H9 (cell line): Measurements from ENCODE around the gene CREB5. TPM values are rescaled to one million over a fixed set of nuclear protein-coding genes. Genes with fewer than 3 reads are reported as not detected.

Experiments used
- DNase-seq: peaks from one replicate; pipeline ENCODE4 v3.0.0-alpha.2; 2017
- H2AFZ ChIP-seq: one replicate; pipeline ENCODE4 v1.6.1; 2013; ENCODE audit warnings: mild to moderate bottlenecking, low read length, control low read depth, moderate library complexity
- H2AK5ac ChIP-seq: 2 replicates; pipeline ENCODE4 v1.6.1; 2013; ENCODE audit warnings: low read length, control low read depth, mixed read lengths; ENCODE audit not compliant: insufficient read length
- H2BK120ac ChIP-seq: one replicate; pipeline ENCODE4 v1.6.1; 2013; ENCODE audit warnings: low read depth, mild to moderate bottlenecking, low read length, control low read depth, inconsistent platforms; ENCODE audit not compliant: poor library complexity, severe bottlenecking
- H2BK12ac ChIP-seq: 2 replicates; pipeline ENCODE4 v1.6.1; 2013; ENCODE audit warnings: low read length, control low read depth, mixed read lengths, low read depth; ENCODE audit not compliant: insufficient read length
- H2BK15ac ChIP-seq: 2 replicates; pipeline ENCODE4 v1.6.1; 2013; ENCODE audit warnings: low read depth, low read length, control low read depth
- H2BK20ac ChIP-seq: one replicate; pipeline ENCODE4 v1.6.1; 2013; ENCODE audit warnings: low read depth, mild to moderate bottlenecking, low read length, control low read depth, inconsistent platforms; ENCODE audit not compliant: poor library complexity, severe bottlenecking
- H2BK5ac ChIP-seq: 2 replicates; pipeline ENCODE4 v1.6.1; 2013; ENCODE audit warnings: low read length, control low read depth, mixed read lengths; ENCODE audit not compliant: insufficient read length
- H3K14ac ChIP-seq: 2 replicates; pipeline ENCODE4 v1.6.1; 2013; ENCODE audit warnings: low read length, control low read depth; ENCODE audit not compliant: insufficient read depth
- H3K18ac ChIP-seq: 2 replicates; pipeline ENCODE4 v1.6.1; 2013; ENCODE audit warnings: low read depth, mild to moderate bottlenecking, mixed read lengths, low read length, control low read depth; ENCODE audit not compliant: insufficient read length
- H3K23ac ChIP-seq: 2 replicates; pipeline ENCODE4 v1.6.1; 2013; ENCODE audit warnings: low read length, control low read depth, mixed read lengths, low read depth; ENCODE audit not compliant: insufficient read length
- H3K23me2 ChIP-seq: 2 replicates; pipeline ENCODE4 v1.6.1; 2013; ENCODE audit warnings: low read depth, mild to moderate bottlenecking, mixed read lengths, low read length, control low read depth; ENCODE audit not compliant: insufficient read length, poor library complexity, severe bottlenecking
- H3K27ac ChIP-seq: 2 replicates; pipeline ENCODE4 v1.5.1; 2013; ENCODE audit warnings: low read length, control low read depth, mixed read lengths, low read depth; ENCODE audit not compliant: insufficient read length
- H3K27me3 ChIP-seq: 2 replicates; pipeline ENCODE4 v1.6.1; 2013; ENCODE audit warnings: low read length, control low read depth, inconsistent platforms; ENCODE audit not compliant: insufficient read depth
- H3K4ac ChIP-seq: 2 replicates; pipeline ENCODE4 v1.6.1; 2013; ENCODE audit warnings: low read depth, mild to moderate bottlenecking, control low read depth, inconsistent platforms, low read length, moderate library complexity
- H3K4me1 ChIP-seq: 2 replicates; pipeline ENCODE4 v1.6.1; 2013; ENCODE audit warnings: low read length, control low read depth, inconsistent platforms; ENCODE audit not compliant: insufficient read depth
- H3K4me2 ChIP-seq: 2 replicates; pipeline ENCODE4 v1.6.1; 2013; ENCODE audit warnings: low read length, control low read depth, mixed read lengths; ENCODE audit not compliant: insufficient read length, insufficient read depth
- H3K56ac ChIP-seq: 2 replicates; pipeline ENCODE4 v1.6.1; 2013; ENCODE audit warnings: low read depth, mild to moderate bottlenecking, mixed read lengths, low read length, control low read depth; ENCODE audit not compliant: insufficient read length
- H3K79me1 ChIP-seq: 2 replicates; pipeline ENCODE4 v1.6.1; 2013; ENCODE audit warnings: low read depth, mild to moderate bottlenecking, moderate library complexity, low read length, control low read depth, inconsistent platforms; ENCODE audit not compliant: insufficient read depth, poor library complexity, severe bottlenecking
- H3K79me2 ChIP-seq: 2 replicates; pipeline ENCODE4 v1.6.1; 2013; ENCODE audit warnings: low read length, control low read depth, inconsistent platforms; ENCODE audit not compliant: insufficient read depth
- H3K9ac ChIP-seq: 2 replicates; pipeline ENCODE4 v1.6.1; 2013; ENCODE audit warnings: low read length, control low read depth, mixed read lengths; ENCODE audit not compliant: insufficient read length; ENCODE audit errors: extremely low read depth
- H3K9me3 ChIP-seq: one replicate; pipeline ENCODE4 v1.6.1; 2013; ENCODE audit warnings: low read depth, low read length, inconsistent platforms; ENCODE audit not compliant: control insufficient read depth
- H3T11ph ChIP-seq: one replicate; pipeline ENCODE4 v1.6.1; 2013; ENCODE audit warnings: mild to moderate bottlenecking, low read length, control low read depth, inconsistent platforms
- H4K20me1 ChIP-seq: one replicate; pipeline ENCODE4 v1.6.1; 2013; ENCODE audit not compliant: control insufficient read depth, insufficient read length, insufficient read depth
- H4K5ac ChIP-seq: 2 replicates; pipeline ENCODE4 v1.6.1; 2013; ENCODE audit warnings: low read depth, mild to moderate bottlenecking, mixed read lengths, low read length, control low read depth; ENCODE audit not compliant: insufficient read length
- H4K8ac ChIP-seq: replicated peaks from 2 replicates; pipeline ENCODE4 v1.6.1; 2013; ENCODE audit warnings: low read length, control low read depth, mixed read lengths, low read depth; ENCODE audit not compliant: insufficient read length
- H4K91ac ChIP-seq: 2 replicates; pipeline ENCODE4 v1.6.1; 2013; ENCODE audit warnings: low read depth, mild to moderate bottlenecking, moderate library complexity, mixed read lengths, low read length, control low read depth; ENCODE audit not compliant: insufficient read length
- H3K27ac Mint-ChIP-seq, 3 experiments: 2 replicates in 2 of 3; 3 replicates in 1 of 3; pipeline ENCODE4 v1.8.0; 2020 to 2021; ENCODE audit warnings: mixed read lengths in 3 of 3, mild to moderate bottlenecking in 1 of 3, moderate library complexity in 1 of 3
- H3K27me3 Mint-ChIP-seq: 2 replicates; pipeline ENCODE4 v1.8.0; 2021; ENCODE audit warnings: low read depth, mild to moderate bottlenecking, moderate library complexity, mixed read lengths
- H3K36me3 Mint-ChIP-seq, 3 experiments: 2 replicates in 2 of 3; 3 replicates in 1 of 3; pipeline ENCODE4 v1.8.0; 2020 to 2021; ENCODE audit warnings: low read depth in 3 of 3, mixed read lengths in 3 of 3; ENCODE audit not compliant: insufficient read depth in 1 of 3
- H3K4me1 Mint-ChIP-seq, 2 experiments: 2 replicates each; pipeline ENCODE4 v1.8.0; 2020; ENCODE audit warnings: mixed read lengths in 2 of 2
- H3K4me3 Mint-ChIP-seq, 2 experiments: 2 replicates in 1 of 2; 3 replicates in 1 of 2; pipeline ENCODE4 v1.8.0; 2020 to 2021; ENCODE audit warnings: mild to moderate bottlenecking in 2 of 2, mixed read lengths in 2 of 2, moderate library complexity in 1 of 2
- H3K9me3 Mint-ChIP-seq, 2 experiments: 2 replicates in 1 of 2; 3 replicates in 1 of 2; pipeline ENCODE4 v1.8.0; 2020; ENCODE audit warnings: mild to moderate bottlenecking in 2 of 2, mixed read lengths in 2 of 2, moderate library complexity in 1 of 2
- WGBS: extraction: QIAGEN DNeasy Blood & Tissue Kit; methylation state at CpG from one replicate; pipeline ENCODE4 v1.1.7; 2013; ENCODE audit warnings: missing lambda C conversion rate, low lambda C conversion rate, mixed read lengths; ENCODE audit not compliant: insufficient read length; ENCODE audit errors: extremely low coverage; 5-methylcytosine and 5-hydroxymethylcytosine counted together
- total RNA-seq: library from RNA; stranded (reverse); gene quantifications from 2 replicates; pipeline ENCODE4 v1.2.1, GENCODE V29; 2021
- TF ChIP-seq, protein P1 (sequence below): fragments of 200-600 bp; sonication (generic); conservative IDR thresholded peaks from 3 replicates; pipeline ENCODE4 v1.8.0; 2021; ENCODE audit warnings: antibody characterized with exemption, mild to moderate bottlenecking

CREB5 gene
- total RNA-seq, 1 experiment from 2014 or later: 4.0 TPM

DNA sequence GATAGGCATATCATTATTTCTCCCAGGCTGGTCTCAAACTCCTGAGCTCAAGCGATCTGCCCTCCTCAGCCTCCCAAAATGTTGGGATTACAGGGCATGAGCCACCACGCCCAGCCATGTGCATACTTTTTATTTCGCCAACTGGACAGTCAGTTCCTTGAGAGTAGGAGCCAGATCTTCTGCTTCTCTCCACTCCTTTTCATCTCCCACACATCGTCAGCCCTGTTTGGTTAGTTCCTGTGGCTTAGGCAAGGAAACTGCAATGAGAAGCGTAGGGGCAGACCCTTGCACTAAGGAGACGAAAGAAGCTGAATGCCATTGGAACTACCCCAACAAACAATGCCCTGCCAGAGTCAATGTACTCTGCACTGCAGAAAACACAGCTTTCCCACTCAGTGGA is 367.6 kb downstream of the CREB5 start:
- H3K9me3 ChIP-seq: no peaks in the 10 kb centered on the region
- H3K27ac Mint-ChIP-seq: no peak overlapping the region
- no peak overlapping the region for H4K8ac ChIP-seq
- H2BK20ac ChIP-seq: no peak overlapping the region
- H3K4ac ChIP-seq: no peak overlapping the region
- TF ChIP-seq, protein P1, sequence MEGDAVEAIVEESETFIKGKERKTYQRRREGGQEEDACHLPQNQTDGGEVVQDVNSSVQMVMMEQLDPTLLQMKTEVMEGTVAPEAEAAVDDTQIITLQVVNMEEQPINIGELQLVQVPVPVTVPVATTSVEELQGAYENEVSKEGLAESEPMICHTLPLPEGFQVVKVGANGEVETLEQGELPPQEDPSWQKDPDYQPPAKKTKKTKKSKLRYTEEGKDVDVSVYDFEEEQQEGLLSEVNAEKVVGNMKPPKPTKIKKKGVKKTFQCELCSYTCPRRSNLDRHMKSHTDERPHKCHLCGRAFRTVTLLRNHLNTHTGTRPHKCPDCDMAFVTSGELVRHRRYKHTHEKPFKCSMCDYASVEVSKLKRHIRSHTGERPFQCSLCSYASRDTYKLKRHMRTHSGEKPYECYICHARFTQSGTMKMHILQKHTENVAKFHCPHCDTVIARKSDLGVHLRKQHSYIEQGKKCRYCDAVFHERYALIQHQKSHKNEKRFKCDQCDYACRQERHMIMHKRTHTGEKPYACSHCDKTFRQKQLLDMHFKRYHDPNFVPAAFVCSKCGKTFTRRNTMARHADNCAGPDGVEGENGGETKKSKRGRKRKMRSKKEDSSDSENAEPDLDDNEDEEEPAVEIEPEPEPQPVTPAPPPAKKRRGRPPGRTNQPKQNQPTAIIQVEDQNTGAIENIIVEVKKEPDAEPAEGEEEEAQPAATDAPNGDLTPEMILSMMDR: no peak
- H3K4me2 ChIP-seq: no peak overlapping the region
- no peak overlapping the region for H2AK5ac ChIP-seq
- no peak overlapping the region for H3K4me3 Mint-ChIP-seq
- no peak overlapping the region for H2BK12ac ChIP-seq
- H3K27me3 ChIP-seq: no peaks in the 10 kb centered on the region
- no peak overlapping the region for H3K56ac ChIP-seq
- H4K5ac ChIP-seq: no peak overlapping the region
- no peak overlapping the region for H3K27ac ChIP-seq
- no peaks in the 10 kb centered on the region for H3K23me2 ChIP-seq
- no peaks in the 10 kb centered on the region for H3K27me3 Mint-ChIP-seq
- H3K4me1 Mint-ChIP-seq: no peaks in the 10 kb centered on the region
- no peak overlapping the region for H2BK15ac ChIP-seq
- H3K9ac ChIP-seq: no peak overlapping the region
- H3T11ph ChIP-seq: no peak overlapping the region
- no peak overlapping the region for H2BK120ac ChIP-seq
- WGBS: no CpG with 5 or more reads among the region's 6 CpGs
- no peak overlapping the region for H2BK5ac ChIP-seq
- peaks cover 0 to 2% of the 10 kb centered on the region in 2 experiments; a peak in 1 of 5 replicates for H3K9me3 Mint-ChIP-seq
- no peaks in the 10 kb centered on the region for H4K20me1 ChIP-seq
- H4K91ac ChIP-seq: no peak overlapping the region
- no peaks in the 10 kb centered on the region for H3K79me2 ChIP-seq
- DNase-seq: no peak
- no peaks in the 10 kb centered on the region for H3K79me1 ChIP-seq
- H3K23ac ChIP-seq: no peak overlapping the region
- no peak overlapping the region for H3K14ac ChIP-seq
- no peak overlapping the region for H2AFZ ChIP-seq
- no peak overlapping the region for H3K18ac ChIP-seq
- H3K4me1 ChIP-seq: no peaks in the 10 kb centered on the region
- peaks cover 0 to 4% (median 0%) of the 10 kb centered on the region in 3 experiments; a peak in 1 of 7 replicates for H3K36me3 Mint-ChIP-seq
